ENCODE data around the gene HOXB7.

Gene HOXB7

GRCh38 chr17:48579471-48579759, 31.4 kb downstream of the HOXB7 start:
- DNase-seq (ENCODE audit: low read depth) = no peak

GRCh38 chr17:48578616-48579470, 32.0 kb downstream of the HOXB7 start:
- DNase-seq (ENCODE audit: low read depth) = no peak

- no peak for DNase-seq (ENCODE audit: low read depth)
Observed at GRCh38 chr17:48577946-48578615, 32.7 kb downstream of the HOXB7 start, which contains the start of gene HOXB4. Gene HOXB4, minus strand, starts transcription at chr17:48578350. Its CDS starts 31 bp downstream, at chr17:48578319.

- DNase-seq (ENCODE audit: low read depth) = no peak
Observed at GRCh38 chr17:48577330-48577945, 33.4 kb downstream of the HOXB7 start.

- DNase-seq (ENCODE audit: low read depth) = no peak
Observed at GRCh38 chr17:48576479-48577309, 34.1 kb downstream of the HOXB7 start.

- DNase-seq (ENCODE audit: low read depth) = no peak
Observed at GRCh38 chr17:48575673-48576478, 34.9 kb downstream of the HOXB7 start.

- no peak for DNase-seq (ENCODE audit: low read depth)
Observed at GRCh38 chr17:48575066-48575582, 35.7 kb downstream of the HOXB7 start.

GRCh38 chr17:48574505-48575065, 36.2 kb downstream of the HOXB7 start:
- DNase-seq (ENCODE audit: low read depth) = no peak

- DNase-seq (ENCODE audit: low read depth) = no peak
Observed at GRCh38 chr17:48571826-48572417, 38.9 kb downstream of the HOXB7 start.

- DNase-seq (ENCODE audit: low read depth) = no peak
Observed at GRCh38 chr17:48571024-48571818, 39.6 kb downstream of the HOXB7 start.

GRCh38 chr17:48570325-48571023, 40.3 kb downstream of the HOXB7 start:
- no peak for DNase-seq (ENCODE audit: low read depth)

GRCh38 chr17:48569674-48570324, 41.0 kb downstream of the HOXB7 start:
- DNase-seq (ENCODE audit: low read depth) = no peak

- DNase-seq (ENCODE audit: low read depth) = no peak
Observed at GRCh38 chr17:48569240-48569582, 41.6 kb downstream of the HOXB7 start.

GRCh38 chr17:48568499-48569239, 42.1 kb downstream of the HOXB7 start:
- DNase-seq (ENCODE audit: low read depth) = no peak

GRCh38 chr17:48567646-48568354, 43.0 kb downstream of the HOXB7 start:
- no peak for DNase-seq (ENCODE audit: low read depth)

- DNase-seq (ENCODE audit: low read depth) = no peak
Observed at GRCh38 chr17:48567209-48567608, 43.6 kb downstream of the HOXB7 start.

- no peak for DNase-seq (ENCODE audit: low read depth)
Observed at GRCh38 chr17:48566717-48567116, 44.1 kb downstream of the HOXB7 start.
